IPS-18c (cell line): ENCODE data around the gene PAPOLG.

Experiments
- H3K4me3 ChIP-seq: 2 replicates; pipeline ENCODE4 v1.7.0; 2013; ENCODE audit warnings: low read depth, mild to moderate bottlenecking, low read length, moderate library complexity; ENCODE audit not compliant: insufficient read depth
- H3K9me3 ChIP-seq: one replicate; pipeline ENCODE4 v1.6.1; 2013; ENCODE audit warnings: mild to moderate bottlenecking, low read length, moderate library complexity; ENCODE audit not compliant: control insufficient read depth, insufficient read depth

The PAPOLG gene

GRCh38 chr2:60759654-60760053 is 3.6 kb downstream of the PAPOLG start:
- Histone ChIP-seq H3K4me3 (no peak overlapping the region), H3K9me3 (no peaks in the 10 kb centered on the region)

GRCh38 chr2:60764736-60765534 is 8.9 kb downstream of the PAPOLG start:
- Histone ChIP-seq H3K9me3 (no peaks in the 10 kb centered on the region), H3K4me3 (no peak overlapping the region)

- Histone ChIP-seq H3K4me3 (no peak overlapping the region), H3K9me3 (no peaks in the 10 kb centered on the region)
These were observed 10.2 kb downstream of the PAPOLG start for GRCh38 chr2:60766283-60766682.

- Histone ChIP-seq H3K9me3 (no peaks in the 10 kb centered on the region), H3K4me3 (no peak overlapping the region)
These were observed 15.4 kb downstream of the PAPOLG start for GRCh38 chr2:60771508-60771907.

GRCh38 chr2:60775048-60775639 is 19.1 kb downstream of the PAPOLG start:
- Histone ChIP-seq H3K9me3 (no peaks in the 10 kb centered on the region), H3K4me3 (no peak overlapping the region)

- no peak overlapping the region for H3K4me3 ChIP-seq
- no peaks in the 10 kb centered on the region for H3K9me3 ChIP-seq
These were observed 22.3 kb downstream of the PAPOLG start for GRCh38 chr2:60778352-60778751.

GRCh38 chr2:60779426-60779825 is 23.4 kb downstream of the PAPOLG start:
- Histone ChIP-seq H3K9me3 (no peaks in the 10 kb centered on the region), H3K4me3 (no peak overlapping the region)

GRCh38 chr2:60780721-60781120 is 24.7 kb downstream of the PAPOLG start:
- H3K9me3 ChIP-seq, result no peaks in the 10 kb centered on the region
- no peak overlapping the region for H3K4me3 ChIP-seq

- Histone ChIP-seq H3K9me3 (no peaks in the 10 kb centered on the region), H3K4me3 (no peak overlapping the region)
These were observed 37.1 kb downstream of the PAPOLG start for GRCh38 chr2:60793169-60793568.

- Histone ChIP-seq H3K4me3 (no peak overlapping the region), H3K9me3 (no peaks in the 10 kb centered on the region)
These were observed 38.3 kb downstream of the PAPOLG start for GRCh38 chr2:60794271-60794863.

GRCh38 chr2:60796573-60797509 is 40.8 kb downstream of the PAPOLG start:
- H3K4me3 ChIP-seq, result no peak overlapping the region
- H3K9me3 ChIP-seq, result no peaks in the 10 kb centered on the region

GRCh38 chr2:60804473-60804872 is 48.4 kb downstream of the PAPOLG start:
- no peaks in the 10 kb centered on the region for H3K9me3 ChIP-seq
- H3K4me3 ChIP-seq, result no peak overlapping the region

- H3K4me3 ChIP-seq, result no peak overlapping the region
- no peaks in the 10 kb centered on the region for H3K9me3 ChIP-seq
These were observed 50.5 kb downstream of the PAPOLG start for GRCh38 chr2:60806595-60806987.

- Histone ChIP-seq H3K9me3 (no peaks in the 10 kb centered on the region), H3K4me3 (no peak overlapping the region)
These were observed 51.1 kb downstream of the PAPOLG start for GRCh38 chr2:60806988-60807681.

- Histone ChIP-seq H3K4me3 (no peak overlapping the region), H3K9me3 (no peaks in the 10 kb centered on the region)
These were observed 52.3 kb downstream of the PAPOLG start for GRCh38 chr2:60808330-60808801.

- no peak overlapping the region for H3K4me3 ChIP-seq
- no peaks in the 10 kb centered on the region for H3K9me3 ChIP-seq
These were observed 55.7 kb downstream of the PAPOLG start for GRCh38 chr2:60811491-60812375.
